ENCODE results near the gene SLC6A6.

The SLC6A6 gene

GRCh38 chr3:14371573-14372474, 30.6 kb upstream of the SLC6A6 start:
- DNase-seq (ENCODE audit: low read depth, low spot score): no peak

GRCh38 chr3:14372587-14372986, 29.8 kb upstream of the SLC6A6 start:
- DNase-seq (ENCODE audit: low read depth, low spot score): no peak

- DNase-seq (ENCODE audit: low read depth, low spot score): no peak
Measured at GRCh38 chr3:14373753-14374376, 28.5 kb upstream of the SLC6A6 start.

GRCh38 chr3:14374444-14374883, 27.9 kb upstream of the SLC6A6 start:
- no peak for DNase-seq (ENCODE audit: low read depth, low spot score)

- DNase-seq (ENCODE audit: low read depth, low spot score): no peak
Measured at GRCh38 chr3:14375192-14375591, 27.2 kb upstream of the SLC6A6 start.

GRCh38 chr3:14376348-14377043, 25.9 kb upstream of the SLC6A6 start:
- no peak for DNase-seq (ENCODE audit: low read depth, low spot score)

- DNase-seq (ENCODE audit: low read depth, low spot score): no peak
Measured at GRCh38 chr3:14377044-14377837, 25.2 kb upstream of the SLC6A6 start.

GRCh38 chr3:14377838-14378169, 24.6 kb upstream of the SLC6A6 start:
- DNase-seq (ENCODE audit: low read depth, low spot score): no peak

- DNase-seq (ENCODE audit: low read depth, low spot score): no peak
Measured at GRCh38 chr3:14378415-14378814, 24.0 kb upstream of the SLC6A6 start.

- no peak for DNase-seq (ENCODE audit: low read depth, low spot score)
Measured at GRCh38 chr3:14379843-14380242, 22.6 kb upstream of the SLC6A6 start.

- DNase-seq (ENCODE audit: low read depth, low spot score): no peak
Measured at GRCh38 chr3:14386254-14386653, 16.2 kb upstream of the SLC6A6 start.

- no peak for DNase-seq (ENCODE audit: low read depth, low spot score)
Measured at GRCh38 chr3:14388201-14388600, 14.2 kb upstream of the SLC6A6 start.

- no peak for DNase-seq (ENCODE audit: low read depth, low spot score)
Measured at GRCh38 chr3:14389166-14389606, 13.2 kb upstream of the SLC6A6 start.

- DNase-seq (ENCODE audit: low read depth, low spot score): no peak
Measured at GRCh38 chr3:14389716-14390115, 12.7 kb upstream of the SLC6A6 start.

GRCh38 chr3:14391033-14391432, 11.4 kb upstream of the SLC6A6 start:
- DNase-seq (ENCODE audit: low read depth, low spot score): no peak

- DNase-seq (ENCODE audit: low read depth, low spot score): no peak
Measured at GRCh38 chr3:14392231-14392630, 10.2 kb upstream of the SLC6A6 start.

GRCh38 chr3:14392803-14393319, 9.5 kb upstream of the SLC6A6 start:
- no peak for DNase-seq (ENCODE audit: low read depth, low spot score)

- DNase-seq (ENCODE audit: low read depth, low spot score): no peak
Measured at GRCh38 chr3:14393440-14394106, 8.8 kb upstream of the SLC6A6 start.

- no peak for DNase-seq (ENCODE audit: low read depth, low spot score)
Measured at GRCh38 chr3:14396031-14396692, 6.2 kb upstream of the SLC6A6 start.

- DNase-seq (ENCODE audit: low read depth, low spot score): no peak
Measured at GRCh38 chr3:14397046-14397445, 5.4 kb upstream of the SLC6A6 start.

All from brain pericyte (primary cell).